Measurements from ENCODE around the gene CLSTN1.
"Not testable (repeated sequence)": the region's sequence is repeated elsewhere in the genome, so short reads cannot be mapped to it uniquely, and the experiment has no call there.

The CLSTN1 gene

GRCh38 chr1:9809100-9809510 lies 14.7 kb downstream of the CLSTN1 start:
- in situ Hi-C loops (cut with HindIII; ENCODE audit: low pct_ligation_motif_present, low pct_unique_long_range_greater_than_20kb, low sequenced_read_pairs) = no loop called here
- DNase-seq = peak; percentile 38

GRCh38 chr1:9808459-9808858 lies 15.3 kb downstream of the CLSTN1 start:
- in situ Hi-C loops (cut with HindIII; ENCODE audit: low pct_ligation_motif_present, low pct_unique_long_range_greater_than_20kb, low sequenced_read_pairs) = no loop called here
- no peak for DNase-seq

GRCh38 chr1:9807541-9807940 lies 16.2 kb downstream of the CLSTN1 start:
- in situ Hi-C loops (cut with HindIII; ENCODE audit: low pct_ligation_motif_present, low pct_unique_long_range_greater_than_20kb, low sequenced_read_pairs) = no loop called here

GRCh38 chr1:9805972-9806371 lies 17.8 kb downstream of the CLSTN1 start:
- in situ Hi-C loops (cut with HindIII; ENCODE audit: low pct_ligation_motif_present, low pct_unique_long_range_greater_than_20kb, low sequenced_read_pairs); DNase-seq: not testable (repeated sequence)

More at GRCh38 chr1:9807541-9807940, 16.2 kb downstream of the CLSTN1 start:
- no peak for DNase-seq

- in situ Hi-C loops (cut with HindIII; ENCODE audit: low pct_ligation_motif_present, low pct_unique_long_range_greater_than_20kb, low sequenced_read_pairs) = no loop called here
- DNase-seq = no peak
These were observed 18.7 kb downstream of the CLSTN1 start for GRCh38 chr1:9805006-9805508.

- in situ Hi-C loops (cut with HindIII; ENCODE audit: low pct_ligation_motif_present, low pct_unique_long_range_greater_than_20kb, low sequenced_read_pairs); DNase-seq: not testable (repeated sequence)
These were observed 20.5 kb downstream of the CLSTN1 start for GRCh38 chr1:9803003-9803918.

- in situ Hi-C loops (cut with HindIII; ENCODE audit: low pct_ligation_motif_present, low pct_unique_long_range_greater_than_20kb, low sequenced_read_pairs) = no loop called here
- DNase-seq = no peak
These were observed 21.9 kb downstream of the CLSTN1 start for GRCh38 chr1:9801909-9802308.

GRCh38 chr1:9798236-9799130 lies 25.3 kb downstream of the CLSTN1 start:
- in situ Hi-C loops (cut with HindIII; ENCODE audit: low pct_ligation_motif_present, low pct_unique_long_range_greater_than_20kb, low sequenced_read_pairs) = no loop called here
- DNase-seq = no peak

- DNase-seq = no peak
- in situ Hi-C loops (cut with HindIII; ENCODE audit: low pct_ligation_motif_present, low pct_unique_long_range_greater_than_20kb, low sequenced_read_pairs) = no loop called here
These were observed 26.7 kb downstream of the CLSTN1 start for GRCh38 chr1:9797049-9797448.

GRCh38 chr1:9794081-9794480 lies 29.7 kb downstream of the CLSTN1 start:
- DNase-seq = no peak
- in situ Hi-C loops (cut with HindIII; ENCODE audit: low pct_ligation_motif_present, low pct_unique_long_range_greater_than_20kb, low sequenced_read_pairs) = no loop called here

GRCh38 chr1:9793291-9793690 lies 30.5 kb downstream of the CLSTN1 start:
- no peak for DNase-seq
- in situ Hi-C loops (cut with HindIII; ENCODE audit: low pct_ligation_motif_present, low pct_unique_long_range_greater_than_20kb, low sequenced_read_pairs) = no loop called here

GRCh38 chr1:9792156-9793042 lies 31.4 kb downstream of the CLSTN1 start:
- in situ Hi-C loops (cut with HindIII; ENCODE audit: low pct_ligation_motif_present, low pct_unique_long_range_greater_than_20kb, low sequenced_read_pairs) = no loop called here
- no peak for DNase-seq

GRCh38 chr1:9789700-9790099 lies 34.1 kb downstream of the CLSTN1 start:
- in situ Hi-C loops (cut with HindIII; ENCODE audit: low pct_ligation_motif_present, low pct_unique_long_range_greater_than_20kb, low sequenced_read_pairs); DNase-seq: not testable (repeated sequence)

- no peak for DNase-seq
- in situ Hi-C loops (cut with HindIII; ENCODE audit: low pct_ligation_motif_present, low pct_unique_long_range_greater_than_20kb, low sequenced_read_pairs) = no loop called here
These were observed 36.1 kb downstream of the CLSTN1 start for GRCh38 chr1:9787702-9788101.

- in situ Hi-C loops (cut with HindIII; ENCODE audit: low pct_ligation_motif_present, low pct_unique_long_range_greater_than_20kb, low sequenced_read_pairs) = no loop called here
- no peak for DNase-seq
These were observed 38.4 kb downstream of the CLSTN1 start for GRCh38 chr1:9785406-9785805.

- in situ Hi-C loops (cut with HindIII; ENCODE audit: low pct_ligation_motif_present, low pct_unique_long_range_greater_than_20kb, low sequenced_read_pairs) = no loop called here
- DNase-seq = peak; percentile 68
These were observed 39.1 kb downstream of the CLSTN1 start for GRCh38 chr1:9784508-9785133.

GRCh38 chr1:9782897-9783296 lies 40.9 kb downstream of the CLSTN1 start:
- in situ Hi-C loops (cut with HindIII; ENCODE audit: low pct_ligation_motif_present, low pct_unique_long_range_greater_than_20kb, low sequenced_read_pairs) = no loop called here
- no peak for DNase-seq
